K562 (cell line): ENCODE measurements around the gene GZF1. TPM values are rescaled to one million over a fixed set of nuclear protein-coding genes. Genes with fewer than 3 reads are reported as not detected.

Experiments used
- CBFB ChIP-seq: sonication (generic); formaldehyde crosslinking; IDR thresholded peaks from 2 replicates; pipeline ENCODE4 v1.4.0; 2020; ENCODE audit warnings: mild to moderate bottlenecking, missing genetic modification reagents
- CCAR2 ChIP-seq: fragments of 200-400 bp; formaldehyde crosslinking; IDR thresholded peaks from 2 replicates; pipeline ENCODE4 v1.6.1; 2017; ENCODE audit warnings: mild to moderate bottlenecking, low read depth, low read length
- CREB1 ChIP-seq, 2 experiments: sonication (generic) in 1 of 2; formaldehyde crosslinking in 1 of 2; IDR thresholded peaks; 2 replicates each; pipeline versions ENCODE4 v1.6.1 to v1.8.0; 2012 to 2022; ENCODE audit warnings: inconsistent platforms in 1 of 2, mild to moderate bottlenecking in 1 of 2, missing genetic modification reagents in 1 of 2, moderate library complexity in 1 of 2
- HDAC6 ChIP-seq: IDR thresholded peaks from 2 replicates; pipeline ENCODE4 v1.6.1; 2012; ENCODE audit warnings: low read depth, mild to moderate bottlenecking, control low read depth, inconsistent platforms, low read length, moderate library complexity
- IFI16 ChIP-seq: fragments of 250-450 bp; sonication (Bioruptor Pico); IDR thresholded peaks from 2 replicates; pipeline ENCODE4 v2.1.2; 2022; ENCODE audit warnings: mild to moderate bottlenecking, inconsistent platforms
- JUN ChIP-seq, 2 experiments: sonication (generic) in 1 of 2; formaldehyde crosslinking in 1 of 2; IDR thresholded peaks; 2 replicates each; pipeline versions ENCODE4 v1.6.1 to v1.8.0; 2012 to 2022; ENCODE audit warnings: borderline replicate concordance in 2 of 2, mild to moderate bottlenecking in 2 of 2, improper control_type of control experiment in 1 of 2, low read depth in 1 of 2, low read length in 1 of 2, missing genetic modification reagents in 1 of 2
- JUND ChIP-seq, 2 experiments: IDR thresholded peaks; 2 replicates in 1 of 2; 3 replicates in 1 of 2; pipeline ENCODE4 v1.6.1; 2011; ENCODE audit warnings: borderline replicate concordance in 2 of 2, low read depth in 2 of 2, low read length in 2 of 2, improper control_type of control experiment in 1 of 2, missing biosample characterization in 1 of 2, missing genetic modification characterization in 1 of 2, missing genetic modification reagents in 1 of 2
- KAT7 ChIP-seq: sonication (generic); formaldehyde crosslinking; IDR thresholded peaks from 2 replicates; pipeline ENCODE4 v1.8.0; 2022; ENCODE audit warnings: missing genetic modification reagents, mild to moderate bottlenecking, borderline replicate concordance
- NFXL1 ChIP-seq: fragments of 450-650 bp; formaldehyde crosslinking; IDR thresholded peaks from 2 replicates; pipeline ENCODE4 v1.4.0; 2021; ENCODE audit warnings: mild to moderate bottlenecking
- PHF21A ChIP-seq: fragments of 450-650 bp; IDR thresholded peaks from 2 replicates; pipeline ENCODE4 v1.6.1; 2017; ENCODE audit warnings: low read depth, borderline replicate concordance
- PTTG1 ChIP-seq: fragments of 450-650 bp; IDR thresholded peaks from 2 replicates; pipeline ENCODE4 v1.6.1; 2016; ENCODE audit warnings: low read depth, mild to moderate bottlenecking, missing genetic modification characterization, missing compliant biosample characterization
- RBM25 ChIP-seq: fragments of 200-400 bp; formaldehyde crosslinking; IDR thresholded peaks from 2 replicates; pipeline ENCODE4 v1.6.1; 2018; ENCODE audit warnings: low read length, low read depth, moderate library complexity; ENCODE audit not compliant: severe bottlenecking
- TAF15 ChIP-seq: fragments of 200-400 bp; formaldehyde crosslinking; IDR thresholded peaks from 2 replicates; pipeline ENCODE4 v1.6.1; 2017; ENCODE audit warnings: mild to moderate bottlenecking, low read depth, low read length, moderate library complexity
- THRAP3 ChIP-seq: fragments of 450-650 bp; IDR thresholded peaks from 2 replicates; pipeline ENCODE4 v1.6.1; 2016; ENCODE audit warnings: mild to moderate bottlenecking, inconsistent platforms, borderline replicate concordance
- ZC3H11A ChIP-seq: IDR thresholded peaks from 2 replicates; pipeline ENCODE4 v1.6.1; 2012; ENCODE audit warnings: low read depth, low read length, improper control_type of control experiment
- ZNF124 ChIP-seq: sonication (generic); formaldehyde crosslinking; IDR thresholded peaks from 2 replicates; pipeline ENCODE4 v1.8.1; 2022; ENCODE audit warnings: missing genetic modification reagents
- ZNF347 ChIP-seq: fragments of 450-650 bp; formaldehyde crosslinking; IDR thresholded peaks from 2 replicates; pipeline ENCODE4 v1.4.0; 2020; ENCODE audit warnings: low read depth, mild to moderate bottlenecking, moderate library complexity
- ZNF431 ChIP-seq: sonication (generic); formaldehyde crosslinking; IDR thresholded peaks from 2 replicates; pipeline ENCODE4 v1.8.0; 2022; ENCODE audit warnings: mild to moderate bottlenecking, missing genetic modification reagents
- polyA plus RNA-seq, 8 experiments: library from polyadenylated mRNA; depleted of rRNA in 4 of 8; stranded (reverse) in 5 of 8; unstranded in 3 of 8; fragments of >200 nt; fragmentation: Nextera tagmentation in 2 of 8; fragmentation: Illumina TruSeq in 1 of 8; extraction: Ambion mirVana in 2 of 8; extraction: Trizol in 1 of 8; gene quantifications; 2 replicates each; pipeline versions ENCODE4 v1.2.1 to v1.2.3, GENCODE V29; 2011 to 2014; ENCODE audit warnings: inconsistent platforms in 1 of 8, missing spikeins in 1 of 8
- total RNA-seq, 7 experiments: library from RNA; depleted of rRNA in 6 of 7; stranded (reverse); fragments of >200 nt in 6 of 7; fragmentation: Illumina TruSeq in 2 of 7; extraction: Trizol in 2 of 7; gene quantifications; 2 replicates each; pipeline versions ENCODE4 v1.2.1 to v1.2.3, GENCODE V29; 2011 to 2021; ENCODE audit warnings: low replicate concordance in 1 of 7
- TF ChIP-seq, protein P1 (sequence below): fragments of 450-650 bp; conservative IDR thresholded peaks from 2 replicates; pipeline ENCODE4 v1.6.1; 2016; ENCODE audit warnings: missing genetic modification characterization, low read depth, mild to moderate bottlenecking, control low read depth, missing compliant biosample characterization
- TF ChIP-seq, protein P2 (sequence below): sonication (generic); formaldehyde crosslinking; IDR thresholded peaks from 2 replicates; pipeline ENCODE4 v1.8.0; 2023; ENCODE audit warnings: mild to moderate bottlenecking, missing genetic modification reagents

Gene GZF1
- total and polyA plus RNA-seq, 9 of the 15 experiments (the other 6 are each of a cell fraction or from before 2014, with no cell fraction given), result 1.2 to 15.7 (median 7.4) TPM

DNA sequence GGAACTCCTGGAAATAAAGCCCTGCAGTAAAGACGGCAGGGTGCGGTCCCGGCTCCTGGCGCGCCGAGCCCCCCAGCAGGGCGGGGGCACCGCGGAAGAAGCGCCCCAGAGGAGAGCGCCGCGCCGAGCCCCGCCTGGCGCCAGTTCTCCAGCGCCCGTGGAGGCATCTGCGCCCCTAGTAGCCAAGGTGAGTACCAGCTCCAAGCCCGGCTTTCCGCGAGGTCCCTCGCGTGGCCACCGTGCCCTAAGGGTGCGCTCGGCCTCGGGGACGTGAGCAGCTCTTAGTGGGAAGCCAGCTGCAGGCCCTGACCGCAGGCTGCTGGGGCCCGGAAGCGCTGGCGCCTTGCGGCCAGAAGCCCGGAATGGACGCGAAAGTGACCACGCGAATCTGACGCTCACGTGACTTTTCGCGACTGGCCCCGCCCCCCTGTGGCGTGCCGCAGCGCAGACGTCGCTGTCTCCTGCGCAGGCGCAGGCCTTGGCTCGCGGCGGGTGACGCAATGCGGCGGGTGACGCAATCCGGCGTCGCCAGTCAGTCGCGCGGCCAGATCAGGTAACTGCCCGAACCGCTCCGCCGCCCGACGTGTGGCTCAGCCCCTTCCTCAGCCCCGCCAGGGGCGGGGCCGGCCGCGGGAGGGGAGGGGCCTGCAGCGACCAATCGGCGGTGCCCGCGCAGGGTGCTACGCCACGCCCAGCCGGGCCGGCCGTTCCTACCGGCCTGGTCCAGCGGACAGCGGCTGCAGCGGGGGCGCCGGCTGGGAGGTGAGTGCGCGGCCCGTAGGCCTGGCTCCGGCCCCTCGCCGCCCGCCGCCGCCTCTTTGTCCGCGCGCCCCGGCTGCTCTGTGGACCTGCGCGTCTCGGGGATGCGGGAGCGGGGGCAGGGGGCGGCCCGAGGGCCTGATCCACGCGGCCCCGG lies at the start of gene GZF1 (continued):
- TF ChIP-seq CCAR2 (no peak), ZC3H11A (no peak), HDAC6 (no peak), PHF21A (0 out of 2 replicates have a peak, but pooled peaks have one; percentile 22), JUN (IDR thresholded peaks at IDR 0.05; ENCODE audit: borderline replicate concordance, low read depth, low read length) (peak; percentile 90), JUN (CRISPR knock-in tag; IDR thresholded peaks at IDR 0.05; ENCODE audit: borderline replicate concordance) (0 out of 2 replicates have a peak, but pooled peaks have one; percentile 25), JUND (IDR thresholded peaks at IDR 0.05; ENCODE audit: borderline replicate concordance, low read depth, low read length) (peak; percentile 94), JUND (tag; IDR thresholded peaks at IDR 0.05; ENCODE audit: borderline replicate concordance, low read depth, low read length) (peak; percentile 84; the same call in 1 of the 3 replicates), ZNF124 (CRISPR knock-in tag) (no peak), THRAP3 (no peak), CREB1 (IDR thresholded peaks at IDR 0.05) (peak; percentile 98), CREB1 (CRISPR knock-in tag; IDR thresholded peaks at IDR 0.05) (peak; percentile 97), ZNF431 (CRISPR knock-in tag) (no peak), CBFB (CRISPR knock-in tag) (peak; percentile 99), PTTG1 (no peak), KAT7 (CRISPR knock-in tag) (0 out of 2 replicates have a peak, but pooled peaks have one; percentile 20), NFXL1 (CRISPR knock-in tag) (no peak), IFI16 (CRISPR knock-in tag) (no peak), RBM25 (peak; percentile 84), ZNF347 (CRISPR knock-in tag) (no peak), TAF15 (no peak)
- TF ChIP-seq, protein P1, sequence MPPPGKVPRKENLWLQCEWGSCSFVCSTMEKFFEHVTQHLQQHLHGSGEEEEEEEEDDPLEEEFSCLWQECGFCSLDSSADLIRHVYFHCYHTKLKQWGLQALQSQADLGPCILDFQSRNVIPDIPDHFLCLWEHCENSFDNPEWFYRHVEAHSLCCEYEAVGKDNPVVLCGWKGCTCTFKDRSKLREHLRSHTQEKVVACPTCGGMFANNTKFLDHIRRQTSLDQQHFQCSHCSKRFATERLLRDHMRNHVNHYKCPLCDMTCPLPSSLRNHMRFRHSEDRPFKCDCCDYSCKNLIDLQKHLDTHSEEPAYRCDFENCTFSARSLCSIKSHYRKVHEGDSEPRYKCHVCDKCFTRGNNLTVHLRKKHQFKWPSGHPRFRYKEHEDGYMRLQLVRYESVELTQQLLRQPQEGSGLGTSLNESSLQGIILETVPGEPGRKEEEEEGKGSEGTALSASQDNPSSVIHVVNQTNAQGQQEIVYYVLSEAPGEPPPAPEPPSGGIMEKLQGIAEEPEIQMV (tag), result peak; percentile 96
- TF ChIP-seq, protein P2, sequence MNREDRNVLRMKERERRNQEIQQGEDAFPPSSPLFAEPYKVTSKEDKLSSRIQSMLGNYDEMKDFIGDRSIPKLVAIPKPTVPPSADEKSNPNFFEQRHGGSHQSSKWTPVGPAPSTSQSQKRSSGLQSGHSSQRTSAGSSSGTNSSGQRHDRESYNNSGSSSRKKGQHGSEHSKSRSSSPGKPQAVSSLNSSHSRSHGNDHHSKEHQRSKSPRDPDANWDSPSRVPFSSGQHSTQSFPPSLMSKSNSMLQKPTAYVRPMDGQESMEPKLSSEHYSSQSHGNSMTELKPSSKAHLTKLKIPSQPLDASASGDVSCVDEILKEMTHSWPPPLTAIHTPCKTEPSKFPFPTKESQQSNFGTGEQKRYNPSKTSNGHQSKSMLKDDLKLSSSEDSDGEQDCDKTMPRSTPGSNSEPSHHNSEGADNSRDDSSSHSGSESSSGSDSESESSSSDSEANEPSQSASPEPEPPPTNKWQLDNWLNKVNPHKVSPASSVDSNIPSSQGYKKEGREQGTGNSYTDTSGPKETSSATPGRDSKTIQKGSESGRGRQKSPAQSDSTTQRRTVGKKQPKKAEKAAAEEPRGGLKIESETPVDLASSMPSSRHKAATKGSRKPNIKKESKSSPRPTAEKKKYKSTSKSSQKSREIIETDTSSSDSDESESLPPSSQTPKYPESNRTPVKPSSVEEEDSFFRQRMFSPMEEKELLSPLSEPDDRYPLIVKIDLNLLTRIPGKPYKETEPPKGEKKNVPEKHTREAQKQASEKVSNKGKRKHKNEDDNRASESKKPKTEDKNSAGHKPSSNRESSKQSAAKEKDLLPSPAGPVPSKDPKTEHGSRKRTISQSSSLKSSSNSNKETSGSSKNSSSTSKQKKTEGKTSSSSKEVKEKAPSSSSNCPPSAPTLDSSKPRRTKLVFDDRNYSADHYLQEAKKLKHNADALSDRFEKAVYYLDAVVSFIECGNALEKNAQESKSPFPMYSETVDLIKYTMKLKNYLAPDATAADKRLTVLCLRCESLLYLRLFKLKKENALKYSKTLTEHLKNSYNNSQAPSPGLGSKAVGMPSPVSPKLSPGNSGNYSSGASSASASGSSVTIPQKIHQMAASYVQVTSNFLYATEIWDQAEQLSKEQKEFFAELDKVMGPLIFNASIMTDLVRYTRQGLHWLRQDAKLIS (CRISPR knock-in tag), result peak; percentile 66; the same call in 1 of the 2 replicates
